GM19467 (cell line): ENCODE results near the gene PRKAR2B.
"Not testable (repeated sequence)": the region's sequence is repeated elsewhere in the genome, so short reads cannot be mapped to it uniquely, and the experiment has no call there.

ENCODE experiments used
- ATAC-seq: cut with Tn5 transposase; IDR thresholded peaks from one replicate; pipeline ENCODE4 v1.9.1; 2021; ENCODE audit warnings: mild to moderate bottlenecking, moderate library complexity; ENCODE audit not compliant: unreplicated experiment

PRKAR2B gene

GRCh38 chr7:107026166-107026565, 18.3 kb upstream of the PRKAR2B start:
- ATAC-seq: no peak

GRCh38 chr7:107027208-107027607, 17.3 kb upstream of the PRKAR2B start:
- no peak for ATAC-seq

- ATAC-seq: no peak
Observed at GRCh38 chr7:107029061-107029763, 15.3 kb upstream of the PRKAR2B start.

GRCh38 chr7:107029764-107030286, 14.7 kb upstream of the PRKAR2B start:
- ATAC-seq: no peak

GRCh38 chr7:107032050-107032449, 12.5 kb upstream of the PRKAR2B start:
- ATAC-seq: no peak

GRCh38 chr7:107032720-107033438, 11.6 kb upstream of the PRKAR2B start:
- no peak for ATAC-seq

GRCh38 chr7:107034553-107034952, 10.0 kb upstream of the PRKAR2B start:
- no peak for ATAC-seq

- ATAC-seq: no peak
Observed at GRCh38 chr7:107035446-107035845, 9.1 kb upstream of the PRKAR2B start.

GRCh38 chr7:107036535-107036934, 8.0 kb upstream of the PRKAR2B start:
- ATAC-seq: no peak

- ATAC-seq: no peak
Observed at GRCh38 chr7:107037717-107038603, 6.5 kb upstream of the PRKAR2B start.

- no peak for ATAC-seq
Observed at GRCh38 chr7:107039199-107039900, 5.2 kb upstream of the PRKAR2B start.

GRCh38 chr7:107041097-107041496, 3.4 kb upstream of the PRKAR2B start:
- ATAC-seq: no peak

- not testable (repeated sequence) for ATAC-seq
Observed at GRCh38 chr7:107041764-107042163, 2.7 kb upstream of the PRKAR2B start.

- ATAC-seq: not testable (repeated sequence)
Observed at GRCh38 chr7:107042326-107042910, 2.1 kb upstream of the PRKAR2B start.

GRCh38 chr7:107043491-107043890, 1.0 kb upstream of the PRKAR2B start:
- ATAC-seq: no peak

GRCh38 chr7:107043921-107044346, 571 bp upstream of the PRKAR2B start:
- no peak for ATAC-seq

GRCh38 chr7:107045195-107045960, 873 bp downstream of the PRKAR2B start:
- no peak for ATAC-seq

GRCh38 chr7:107045980-107046379, 1.5 kb downstream of the PRKAR2B start:
- ATAC-seq: no peak

GRCh38 chr7:107046491-107047259, 2.2 kb downstream of the PRKAR2B start:
- ATAC-seq: no peak
